Stimulated activated naive B cell treated with anti-CD40 and anti-IgM and Interleukin-4, amounts not matched to agents 10 μg/mL and 1 μg/mL and 100 μg/mL, for 72 hours (primary cell): ENCODE results near the gene FFAR1.

ENCODE experiments used
- ATAC-seq, 2 donors: fragments of 150-1000 bp; cut with Tn5 transposase; replicated peaks; 2 replicates each; pipeline ENCODE4 v1.10.0; 2021; ENCODE audit warnings: moderate library complexity in 1 of 2
- DNase-seq: peaks from one replicate; pipeline ENCODE4 v3.0.0; 2021
- H3K27ac Mint-ChIP-seq: one replicate; pipeline ENCODE4 v1.8.0; 2022; ENCODE audit warnings: mild to moderate bottlenecking, mixed read lengths
- H3K27me3 Mint-ChIP-seq, 2 donors: one replicate each; pipeline ENCODE4 v1.8.0; 2022; ENCODE audit warnings: mixed read lengths in 2 of 2
- H3K36me3 Mint-ChIP-seq, 2 donors: one replicate each; pipeline ENCODE4 v1.8.0; 2022; ENCODE audit warnings: mixed read lengths in 2 of 2, mild to moderate bottlenecking in 1 of 2
- H3K4me1 Mint-ChIP-seq, 2 donors: one replicate each; pipeline ENCODE4 v1.8.0; 2022; ENCODE audit warnings: mixed read lengths in 2 of 2, mild to moderate bottlenecking in 1 of 2
- H3K4me3 Mint-ChIP-seq, 2 donors: one replicate each; pipeline ENCODE4 v1.8.0; 2022; ENCODE audit warnings: mild to moderate bottlenecking in 2 of 2, mixed read lengths in 2 of 2, moderate library complexity in 1 of 2
- H3K9me3 Mint-ChIP-seq, 2 donors: one replicate each; pipeline ENCODE4 v1.8.0; 2022; ENCODE audit warnings: mixed read lengths in 2 of 2, mild to moderate bottlenecking in 1 of 2

Gene FFAR1

GRCh38 chr19:35388277-35389054 lies 40.8 kb downstream of the FFAR1 start:
- H3K4me3 Mint-ChIP-seq: no peak overlapping the region
- peaks cover 4 to 6% of the 10 kb centered on the region in 2 donors for H3K27me3 Mint-ChIP-seq
- H3K36me3 Mint-ChIP-seq: peaks cover 4 to 5% of the 10 kb centered on the region in 2 donors
- peaks cover 4 to 5% of the 10 kb centered on the region in 2 donors for H3K9me3 Mint-ChIP-seq
- ATAC-seq: no peak
- DNase-seq: no peak
- H3K4me1 Mint-ChIP-seq: no peaks in the 10 kb centered on the region
- H3K27ac Mint-ChIP-seq: no peak overlapping the region

GRCh38 chr19:35389192-35389861 lies 41.6 kb downstream of the FFAR1 start:
- ATAC-seq (no peak), DNase-seq (no peak)
- peaks cover 4 to 5% of the 10 kb centered on the region in 2 donors for H3K9me3 Mint-ChIP-seq
- H3K27ac Mint-ChIP-seq: no peak overlapping the region
- H3K4me3 Mint-ChIP-seq: no peak overlapping the region
- peaks cover 4 to 6% of the 10 kb centered on the region in 2 donors for H3K27me3 Mint-ChIP-seq
- no peaks in the 10 kb centered on the region for H3K4me1 Mint-ChIP-seq
- H3K36me3 Mint-ChIP-seq: peaks cover 4 to 5% of the 10 kb centered on the region in 2 donors

- no peaks in the 10 kb centered on the region for H3K36me3 Mint-ChIP-seq
Observed at GRCh38 chr19:35392742-35393715, 45.3 kb downstream of the FFAR1 start.

GRCh38 chr19:35395382-35396199 lies 47.9 kb downstream of the FFAR1 start:
- Mint-ChIP-seq H3K27ac (no peak overlapping the region), H3K4me3 (no peak overlapping the region), H3K9me3 (no peaks in the 10 kb centered on the region), H3K27me3 (peaks cover 10 to 17% of the 10 kb centered on the region in 2 donors), H3K4me1 (peaks cover 0 to 2% of the 10 kb centered on the region in 2 donors), H3K36me3 (no peaks in the 10 kb centered on the region)
- DNase-seq (no peak), ATAC-seq (no peak)

More at GRCh38 chr19:35392742-35393715, 45.3 kb downstream of the FFAR1 start:
- no peaks in the 10 kb centered on the region for H3K4me1 Mint-ChIP-seq
- no peaks in the 10 kb centered on the region for H3K9me3 Mint-ChIP-seq
- no peaks in the 10 kb centered on the region for H3K27me3 Mint-ChIP-seq
- DNase-seq (no peak), ATAC-seq (no peak)
- no peak overlapping the region for H3K4me3 Mint-ChIP-seq
- H3K27ac Mint-ChIP-seq: no peak overlapping the region

- no peaks in the 10 kb centered on the region for H3K9me3 Mint-ChIP-seq
- H3K27ac Mint-ChIP-seq: no peak overlapping the region
- ATAC-seq: no peak
Observed at GRCh38 chr19:35396240-35396885, 48.7 kb downstream of the FFAR1 start.

GRCh38 chr19:35397064-35397463 lies 49.4 kb downstream of the FFAR1 start:
- ATAC-seq (no peak), DNase-seq (no peak)
- Mint-ChIP-seq H3K4me3 (no peak overlapping the region), H3K36me3 (no peaks in the 10 kb centered on the region), H3K27me3 (peaks cover 10 to 17% of the 10 kb centered on the region in 2 donors), H3K4me1 (peaks cover 2 to 7% of the 10 kb centered on the region in 2 donors), H3K27ac (no peak overlapping the region), H3K9me3 (no peaks in the 10 kb centered on the region)

More at GRCh38 chr19:35396240-35396885, 48.7 kb downstream of the FFAR1 start:
- no peak for DNase-seq
- peaks cover 2% of the 10 kb centered on the region in 2 donors for H3K4me1 Mint-ChIP-seq
- peaks cover 10 to 17% of the 10 kb centered on the region in 2 donors for H3K27me3 Mint-ChIP-seq
- H3K36me3 Mint-ChIP-seq: no peaks in the 10 kb centered on the region
- no peak overlapping the region for H3K4me3 Mint-ChIP-seq
